ENCODE data around the gene RBM38.

- no peak for TF ChIP-seq CTCF (conservative IDR thresholded peaks at IDR 0.05 in 1 of 2, IDR thresholded peaks at IDR 0.05 in 1 of 2; ENCODE audit: extremely low read depth in 1 of 2, insufficient read depth in 1 of 2, low read depth in 1 of 2, low read length in 2 of 2)
- TF ChIP-seq EZH2 (IDR thresholded peaks at IDR 0.05; ENCODE audit: borderline replicate concordance, low read length), result no peak
Observed at GRCh38 chr20:57413986-57414385, 22.8 kb downstream of the RBM38 start.
